Activated CD8-positive, alpha-beta memory T cell treated with anti-CD3 and anti-CD28 coated beads for 36 hours (primary cell): Measurements from ENCODE around the gene MORC3. TPM values are rescaled to one million over a fixed set of nuclear protein-coding genes. Genes with fewer than 3 reads are reported as not detected.
"Not testable (repeated sequence)": the region's sequence is repeated elsewhere in the genome, so short reads cannot be mapped to it uniquely, and the experiment has no call there.

Experiments used
- CTCF ChIA-PET: fragments of 350-600 bp; sonication (Branson Sonifier 250); formaldehyde crosslinking; loops from one replicate; lab custom pipeline; 2021; ENCODE audit warnings: antibody characterized with exemption; lab: Charles Lee
- POLR2A ChIA-PET: fragments of 350-600 bp; sonication (Branson Sonifier 250); formaldehyde crosslinking; loops from one replicate; lab custom pipeline; 2021; ENCODE audit warnings: antibody characterized with exemption; lab: Charles Lee
- total RNA-seq, 2 experiments: library from RNA; stranded (reverse); gene quantifications; one replicate each; pipeline ENCODE4 v1.2.3, GENCODE V29; 2021

The MORC3 gene
- total RNA-seq, 2 experiments from 2014 or later: 16.4 to 17.5 TPM

- ChIA-PET POLR2A (interaction anchor here (0.5 to 1.8 kb wide), 12 partner anchors 9 to 1243 kb away, joined by 3 to 7 read pairs (median 4); partner anchors contain the start of gene DOP1B), CTCF (interaction anchor here (0.8 to 1.6 kb wide), 7 partner anchors 10 to 167 kb away, joined by 3 to 5 read pairs (median 3); no protein-coding TSS in a partner anchor)
Observed at GRCh38 chr21:36320421-36321324, 676 bp downstream of the MORC3 start.

- ChIA-PET POLR2A (interaction anchor here (0.6 to 1.7 kb wide), 4 partner anchors 12 to 165 kb away, joined by 3 to 6 read pairs (median 4); partner anchors contain the start of gene DOP1B), CTCF (interaction anchor here (0.5 to 1.3 kb wide), 2 partner anchors 90 to 148 kb away, joined by 3 to 4 read pairs; no protein-coding TSS in a partner anchor)
Observed at GRCh38 chr21:36321325-36322082, 1.5 kb downstream of the MORC3 start.

DNA sequence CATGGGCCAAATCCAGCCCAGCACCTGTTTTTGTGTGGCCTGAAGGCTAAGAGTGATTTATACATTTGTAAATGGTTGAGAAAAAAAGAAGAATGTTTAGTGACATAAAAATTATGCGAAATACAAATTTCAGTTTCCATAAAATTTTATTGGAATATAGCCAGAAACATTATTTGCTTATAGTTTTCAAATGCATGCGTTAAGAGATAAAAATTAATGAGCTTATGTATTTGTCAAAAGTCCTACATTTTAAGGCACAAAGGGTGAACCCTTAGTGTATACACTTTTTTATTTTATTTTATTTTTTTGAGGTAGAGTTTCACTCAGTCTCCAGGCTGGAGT, 2.1 kb downstream of the MORC3 start:
- ChIA-PET CTCF (interaction anchor here (0.5 kb wide), 1 partner anchor 91 kb away, joined by 3 read pairs; no protein-coding TSS in a partner anchor), POLR2A (interaction anchor here (0.6 kb wide), 1 partner anchor 74 kb away, joined by 5 read pairs; no protein-coding TSS in a partner anchor)

GRCh38 chr21:36323032-36323431, 3.0 kb downstream of the MORC3 start:
- ChIA-PET CTCF (interaction anchor here (1.3 kb wide), 1 partner anchor 36 kb away, joined by 3 read pairs; no protein-coding TSS in a partner anchor), POLR2A (no interaction called here)

- POLR2A ChIA-PET: no interaction called here
- CTCF ChIA-PET: no interaction called here
Observed at GRCh38 chr21:36325373-36326010, 5.5 kb downstream of the MORC3 start.

DNA sequence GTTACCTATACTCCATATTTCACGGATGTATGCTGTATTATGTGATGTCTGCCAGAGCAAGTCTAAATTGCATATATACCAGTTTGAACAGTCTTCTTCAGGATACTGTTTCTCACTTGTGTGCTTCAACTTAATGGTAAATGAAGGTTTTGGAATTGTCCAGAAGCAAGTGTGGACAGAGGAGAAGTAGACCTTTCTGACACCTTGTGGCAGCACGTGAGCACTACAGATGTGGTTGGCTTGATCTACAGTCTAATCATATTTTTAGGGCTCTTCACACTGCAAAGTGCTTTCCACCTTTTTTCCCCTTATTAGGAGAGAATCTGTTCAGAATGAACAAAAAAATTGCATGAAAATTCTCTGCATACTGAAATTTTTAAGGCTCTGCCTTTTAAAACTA, 10.9 kb downstream of the MORC3 start:
- CTCF ChIA-PET: interaction anchor here (0.6 to 1.6 kb wide), 5 partner anchors 11 to 195 kb away, joined by 3 to 5 read pairs (median 4); partner anchors contain the start of gene MORC3
- POLR2A ChIA-PET: no interaction called here

GRCh38 chr21:36337099-36337509, 17.1 kb downstream of the MORC3 start:
- CTCF ChIA-PET: interaction anchor here (1.0 kb wide), 1 partner anchor 8 kb away, joined by 3 read pairs; no protein-coding TSS in a partner anchor
- POLR2A ChIA-PET: interaction anchor here (1.6 kb wide), 1 partner anchor 17 kb away, joined by 3 read pairs; the partner anchor contains the start of gene MORC3

- POLR2A ChIA-PET: no interaction called here
- CTCF ChIA-PET: no interaction called here
Observed at GRCh38 chr21:36338975-36339374, 19.0 kb downstream of the MORC3 start.

DNA sequence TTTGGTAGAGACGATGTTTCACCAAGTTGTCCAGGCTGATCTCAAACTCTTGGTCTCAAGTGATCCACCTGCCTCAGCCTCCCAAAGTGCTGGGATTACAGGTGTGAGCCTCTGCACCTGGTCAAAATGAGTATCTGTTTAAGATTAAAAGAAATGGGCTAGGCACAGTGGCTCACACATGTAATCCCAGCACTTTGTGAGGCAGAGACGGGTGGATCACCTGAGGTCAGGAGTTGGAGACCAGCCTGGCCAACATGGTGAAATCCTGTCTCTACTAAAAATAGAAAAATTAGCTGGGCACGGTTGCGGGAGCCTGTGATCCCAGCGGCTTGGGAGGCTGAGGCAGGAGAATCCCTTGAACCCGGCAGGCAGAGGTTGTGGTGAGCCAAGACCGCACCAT, 22.6 kb downstream of the MORC3 start:
- CTCF ChIA-PET: interaction anchor here (0.6 kb wide), 1 partner anchor 191 kb away, joined by 4 read pairs; no protein-coding TSS in a partner anchor
- POLR2A ChIA-PET: not testable (repeated sequence)

GRCh38 chr21:36344931-36345330, 24.9 kb downstream of the MORC3 start:
- CTCF ChIA-PET: interaction anchor here (0.6 to 1.1 kb wide), 2 partner anchors 16 to 39 kb away, joined by 3 to 5 read pairs; no protein-coding TSS in a partner anchor
- POLR2A ChIA-PET: no interaction called here

DNA sequence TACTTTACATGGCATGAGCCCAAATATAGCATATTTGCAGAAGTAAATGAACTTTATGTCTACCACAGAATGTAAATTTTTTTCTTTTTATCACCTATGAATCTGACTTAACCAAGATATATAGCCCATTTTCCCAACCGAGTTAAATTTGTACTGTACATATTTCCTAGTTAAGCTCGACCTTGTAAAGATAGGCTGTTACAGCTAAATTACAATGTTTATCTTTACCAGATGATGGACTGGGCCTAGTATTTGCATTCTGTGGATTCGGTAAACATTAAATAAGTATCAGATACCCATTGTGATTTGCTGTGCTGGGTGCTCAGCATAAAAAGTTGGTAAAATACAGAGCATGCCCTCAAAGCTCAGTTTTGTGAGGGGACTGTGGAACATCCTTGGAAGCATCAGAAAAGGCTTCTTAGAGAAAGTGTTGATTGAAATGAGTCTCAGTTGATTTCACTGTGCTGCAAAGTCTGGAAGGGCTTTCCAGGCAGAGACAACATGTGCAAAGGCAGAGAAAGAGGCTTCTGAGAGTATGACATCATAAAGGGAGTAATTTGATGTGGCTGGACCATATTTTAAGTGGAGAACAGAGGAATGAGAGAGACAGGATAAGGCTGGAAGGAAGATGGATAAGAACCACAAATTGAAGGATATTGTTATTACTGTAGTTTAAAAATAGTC, 27.4 kb downstream of the MORC3 start:
- CTCF ChIA-PET: no interaction called here
- POLR2A ChIA-PET: no interaction called here

DNA sequence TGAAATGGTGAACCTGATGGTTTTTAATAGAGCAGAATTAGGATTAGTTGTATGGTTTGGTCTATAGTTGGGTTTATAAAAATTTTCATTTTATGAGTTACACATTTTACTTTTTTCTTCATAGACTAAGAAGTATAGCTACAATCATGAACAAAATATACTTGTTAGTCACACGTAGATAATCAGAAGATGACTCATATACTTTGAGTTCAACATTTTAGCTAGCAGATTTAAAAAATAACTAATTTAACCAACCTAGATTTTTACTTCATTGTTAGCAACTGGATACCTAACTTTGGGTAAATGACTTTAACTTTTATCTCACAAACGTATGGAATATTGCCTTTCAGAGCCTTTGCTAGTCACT, 27.9 kb downstream of the MORC3 start:
- ChIA-PET POLR2A (interaction anchor here (0.5 kb wide), 1 partner anchor 89 kb away, joined by 3 read pairs; no protein-coding TSS in a partner anchor), CTCF (no interaction called here)

DNA sequence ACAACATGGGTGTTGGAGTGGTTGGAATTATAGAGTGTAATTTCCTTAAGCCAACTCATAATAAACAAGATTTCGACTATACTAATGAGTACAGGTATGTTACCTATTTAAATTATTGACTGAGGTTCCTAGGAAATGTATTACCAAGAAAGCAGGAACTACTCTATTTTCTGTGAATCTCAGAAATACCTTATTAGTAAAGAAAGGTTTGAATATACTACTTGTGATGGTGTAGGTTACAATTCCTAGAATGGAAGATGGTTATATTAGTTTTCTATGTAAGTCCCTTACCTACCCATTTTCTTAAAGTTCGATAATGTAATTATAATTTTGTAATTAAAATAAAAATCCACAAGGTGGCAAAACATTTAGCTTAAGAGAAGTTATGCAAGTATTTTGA, 29.3 kb downstream of the MORC3 start:
- ChIA-PET CTCF (interaction anchor here (0.6 kb wide), 1 partner anchor 47 kb away, joined by 3 read pairs; no protein-coding TSS in a partner anchor), POLR2A (no interaction called here)

DNA sequence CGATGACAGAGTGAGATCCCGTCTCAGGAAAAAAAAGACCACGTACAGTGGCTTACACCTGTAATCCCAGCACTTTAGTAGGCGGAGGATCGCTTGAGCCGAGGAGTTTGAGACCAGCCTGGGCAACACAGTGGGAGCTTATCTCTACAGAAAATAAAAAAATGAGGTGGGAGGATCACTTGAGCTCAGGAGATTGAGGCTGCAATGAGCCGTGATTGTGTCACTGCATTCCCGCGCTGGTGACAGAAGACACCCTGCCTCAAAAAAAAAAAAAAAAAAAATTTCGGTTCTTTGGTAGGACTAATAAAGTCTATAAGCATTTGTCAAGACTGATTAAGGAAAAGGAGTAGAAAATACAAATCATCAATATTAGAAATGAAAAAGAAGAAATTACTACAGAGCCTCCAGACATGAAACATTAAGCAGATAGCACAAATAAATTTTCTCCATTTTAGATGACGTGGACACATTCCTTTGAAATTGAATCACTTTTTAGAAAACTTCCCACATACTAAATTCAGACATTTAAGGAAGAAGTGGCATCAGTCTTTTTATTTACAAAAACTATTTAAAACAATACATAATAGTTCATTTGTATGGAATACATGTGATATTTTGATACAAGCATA, 30.4 kb downstream of the MORC3 start:
- CTCF ChIA-PET: no interaction called here
- POLR2A ChIA-PET: no interaction called here

GRCh38 chr21:36354918-36355680, 35.1 kb downstream of the MORC3 start:
- ChIA-PET POLR2A (no interaction called here), CTCF (no interaction called here)

- ChIA-PET POLR2A (no interaction called here), CTCF (no interaction called here)
Observed at GRCh38 chr21:36355868-36356267, 35.9 kb downstream of the MORC3 start.

DNA sequence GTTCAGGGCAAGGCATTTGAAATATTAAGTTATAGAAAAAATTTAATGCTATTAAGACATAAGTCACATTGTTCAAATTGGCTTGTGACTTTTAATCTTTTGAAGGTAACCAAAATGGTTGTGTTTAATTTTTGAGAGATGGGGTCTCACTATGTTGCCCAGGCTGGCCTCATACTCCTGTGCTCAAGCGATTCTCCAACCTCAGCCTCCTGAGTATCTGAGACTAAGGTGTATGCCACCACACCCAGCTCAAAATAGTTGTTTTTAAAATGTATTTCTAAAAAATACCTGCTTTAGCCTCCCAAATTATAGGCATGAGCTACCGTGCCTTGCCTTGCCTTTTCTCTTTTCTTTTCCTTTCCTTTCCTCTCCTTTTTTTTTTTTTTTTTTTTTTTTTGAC, 39.2 kb downstream of the MORC3 start:
- ChIA-PET POLR2A (no interaction called here), CTCF (no interaction called here)
